Fibroblast of gingiva (primary cell): ENCODE data around the gene KMT2A.
"Not testable (repeated sequence)": the region's sequence is repeated elsewhere in the genome, so short reads cannot be mapped to it uniquely, and the experiment has no call there.

Source experiments
- DNase-seq: peaks from one replicate; pipeline ENCODE4 v3.0.0-alpha.2; 2011; ENCODE audit warnings: low read depth

Gene KMT2A

GRCh38 chr11:118533769-118534729, 97.8 kb downstream of the KMT2A start:
- DNase-seq, result no peak

GRCh38 chr11:118535261-118535660, 99.0 kb downstream of the KMT2A start:
- no peak for DNase-seq

GRCh38 chr11:118536726-118537125, 100.4 kb downstream of the KMT2A start:
- DNase-seq, result no peak

GRCh38 chr11:118537409-118537980, 101.2 kb downstream of the KMT2A start:
- DNase-seq, result no peak

- DNase-seq, result no peak
Measured at GRCh38 chr11:118544010-118544646, 107.8 kb downstream of the KMT2A start.

GRCh38 chr11:118544647-118545010, 108.3 kb downstream of the KMT2A start:
- DNase-seq, result no peak

GRCh38 chr11:118545533-118545932, 109.2 kb downstream of the KMT2A start:
- DNase-seq, result no peak

GRCh38 chr11:118547132-118547531, 110.8 kb downstream of the KMT2A start:
- DNase-seq, result no peak

GRCh38 chr11:118552341-118552740, 116.0 kb downstream of the KMT2A start:
- no peak for DNase-seq

GRCh38 chr11:118560806-118561205, 124.5 kb downstream of the KMT2A start:
- no peak for DNase-seq

- no peak for DNase-seq
Measured at GRCh38 chr11:118565051-118565450, 128.8 kb downstream of the KMT2A start.

- no peak for DNase-seq
Measured at GRCh38 chr11:118569670-118570069, 133.4 kb downstream of the KMT2A start.

- DNase-seq, result no peak
Measured at GRCh38 chr11:118570787-118571186, 134.5 kb downstream of the KMT2A start.

- not testable (repeated sequence) for DNase-seq
Measured at GRCh38 chr11:118571701-118572060, 135.4 kb downstream of the KMT2A start.

- peak; percentile 74 for DNase-seq
Measured at GRCh38 chr11:118572061-118572980, 136.0 kb downstream of the KMT2A start, which contains the start of gene ARCN1. TSS of gene ARCN1 (plus strand) at chr11:118572409. CDS start at chr11:118572548, 139 bp downstream.

GRCh38 chr11:118572981-118573550, 136.8 kb downstream of the KMT2A start:
- peak; percentile 39 for DNase-seq

GRCh38 chr11:118574636-118575035, 138.3 kb downstream of the KMT2A start:
- no peak for DNase-seq
